Measurements from ENCODE around the gene GNPTG.

DNA sequence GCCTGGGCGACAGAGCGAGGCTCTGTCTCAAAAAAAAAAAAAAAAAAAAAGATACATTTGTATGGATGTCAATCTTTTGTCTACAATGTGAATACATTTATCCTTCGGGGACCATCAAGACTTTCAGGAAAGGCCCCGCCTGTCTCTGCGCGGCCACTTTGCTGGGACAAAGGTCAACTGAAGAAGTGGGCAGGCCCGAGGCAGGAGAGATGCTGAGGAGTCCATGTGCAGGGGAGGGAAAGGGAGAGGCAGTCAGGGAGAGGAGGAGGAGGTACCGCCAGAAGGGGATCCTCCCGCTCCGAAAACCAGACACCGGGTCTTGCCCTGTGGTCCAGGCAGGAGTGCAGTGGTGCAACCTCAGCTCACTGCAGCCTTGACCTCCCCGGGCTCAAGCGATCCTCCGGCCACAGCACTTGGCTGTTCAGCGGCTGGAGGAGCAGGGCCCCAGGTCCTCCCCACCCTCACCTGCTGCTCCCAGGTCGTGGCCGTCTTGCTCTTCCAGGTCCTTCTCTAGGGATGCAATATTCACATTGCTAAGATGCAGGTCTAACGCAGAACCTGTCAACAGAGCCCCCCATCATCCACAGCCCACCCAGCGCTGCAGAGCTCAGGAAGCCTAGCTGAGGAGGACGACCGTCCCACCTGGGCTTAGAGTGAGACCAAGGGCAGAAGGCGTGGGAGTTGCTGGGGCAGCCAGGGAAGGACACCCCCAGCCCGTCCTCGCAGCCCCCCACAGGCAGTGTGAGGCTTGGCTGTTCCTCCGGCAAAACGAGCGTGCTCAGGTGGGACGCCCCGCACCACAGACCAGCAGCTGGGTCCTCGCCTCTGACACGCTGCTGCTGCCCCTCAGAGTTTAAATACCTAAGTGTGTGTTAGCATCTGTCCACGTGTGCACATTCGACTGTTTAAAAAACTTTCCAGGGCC, 19.6 kb downstream of the GNPTG start:
- TF ChIP-seq, protein P1, sequence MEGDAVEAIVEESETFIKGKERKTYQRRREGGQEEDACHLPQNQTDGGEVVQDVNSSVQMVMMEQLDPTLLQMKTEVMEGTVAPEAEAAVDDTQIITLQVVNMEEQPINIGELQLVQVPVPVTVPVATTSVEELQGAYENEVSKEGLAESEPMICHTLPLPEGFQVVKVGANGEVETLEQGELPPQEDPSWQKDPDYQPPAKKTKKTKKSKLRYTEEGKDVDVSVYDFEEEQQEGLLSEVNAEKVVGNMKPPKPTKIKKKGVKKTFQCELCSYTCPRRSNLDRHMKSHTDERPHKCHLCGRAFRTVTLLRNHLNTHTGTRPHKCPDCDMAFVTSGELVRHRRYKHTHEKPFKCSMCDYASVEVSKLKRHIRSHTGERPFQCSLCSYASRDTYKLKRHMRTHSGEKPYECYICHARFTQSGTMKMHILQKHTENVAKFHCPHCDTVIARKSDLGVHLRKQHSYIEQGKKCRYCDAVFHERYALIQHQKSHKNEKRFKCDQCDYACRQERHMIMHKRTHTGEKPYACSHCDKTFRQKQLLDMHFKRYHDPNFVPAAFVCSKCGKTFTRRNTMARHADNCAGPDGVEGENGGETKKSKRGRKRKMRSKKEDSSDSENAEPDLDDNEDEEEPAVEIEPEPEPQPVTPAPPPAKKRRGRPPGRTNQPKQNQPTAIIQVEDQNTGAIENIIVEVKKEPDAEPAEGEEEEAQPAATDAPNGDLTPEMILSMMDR (IDR thresholded peaks at IDR 0.05), result no peak
- TF ChIP-seq POLR2AphosphoS5 (IDR thresholded peaks at IDR 0.05) (no peak), POLR2A (IDR thresholded peaks at IDR 0.05) (no peak)
